SK-N-SH (cell line): Measurements from ENCODE around the gene KMT5C. TPM values are rescaled to one million over a fixed set of nuclear protein-coding genes. Genes with fewer than 3 reads are reported as not detected.

Experiments
- CTCF ChIA-PET: fragments of 300-600, 350-600 bp; formaldehyde crosslinking; extraction: SDS; loops from one replicate; lab custom pipeline; 2021; lab: Yijun Ruan, JAX
- POLR2A ChIA-PET: fragments of 350-600 bp; sonication (Branson Sonifier 250); formaldehyde crosslinking; extraction: SDS; loops from one replicate; lab custom pipeline; 2020; ENCODE audit warnings: antibody characterized with exemption, inconsistent platforms; lab: Yijun Ruan, JAX
- DNase-seq: peaks from one replicate; pipeline ENCODE4 v3.0.0; 2012
- H2AFZ ChIP-seq: fragments of 200-600 bp; sonication (generic); 2 replicates; pipeline ENCODE4 v1.8.1; 2016; ENCODE audit warnings: antibody characterized with exemption, mild to moderate bottlenecking, low read depth
- H3F3A ChIP-seq: fragments of 200-600 bp; sonication (generic); replicated peaks from 2 replicates; pipeline ENCODE3; 2016; ENCODE audit warnings: antibody characterized with exemption, mild to moderate bottlenecking; ENCODE audit not compliant: insufficient read depth
- H3K27ac ChIP-seq, 2 experiments: fragments of 200-500 bp in 1 of 2; fragments of 200-600 bp in 1 of 2; sonication (Bioruptor generic) in 1 of 2; sonication (generic), shearing (Covaris generic) in 1 of 2; 2 replicates each; pipeline versions ENCODE4 v1.5.1 to v1.6.1; 2014 to 2016; ENCODE audit warnings: low read depth in 2 of 2, inconsistent platforms in 1 of 2, low read length in 1 of 2, mild to moderate bottlenecking in 1 of 2, mixed read lengths in 1 of 2
- H3K27me3 ChIP-seq: fragments of 200-600 bp; sonication (generic), shearing (Covaris generic); 2 replicates; pipeline ENCODE4 v1.6.1; 2016; ENCODE audit warnings: mixed run types; ENCODE audit not compliant: insufficient read depth
- H3K36me3 ChIP-seq, 2 experiments: fragments of 200-500 bp in 1 of 2; fragments of 200-600 bp in 1 of 2; sonication (Bioruptor generic) in 1 of 2; sonication (generic) in 1 of 2; replicated peaks in 1 of 2; 2 replicates each; pipeline versions ENCODE3 to v1.5.1; 2014 to 2016; ENCODE audit warnings: low read length in 1 of 2, mild to moderate bottlenecking in 1 of 2; ENCODE audit not compliant: insufficient read depth in 2 of 2, control insufficient read depth in 1 of 2
- H3K4me1 ChIP-seq, 2 experiments: fragments of 200-500 bp in 1 of 2; fragments of 200-600 bp in 1 of 2; sonication (Bioruptor generic) in 1 of 2; sonication (generic), shearing (Covaris generic) in 1 of 2; 2 replicates each; pipeline versions ENCODE4 v1.5.1 to v1.6.1; 2014 to 2016; ENCODE audit warnings: low read depth in 1 of 2, low read length in 1 of 2, mixed run types in 1 of 2; ENCODE audit not compliant: insufficient read depth in 2 of 2, control insufficient read depth in 1 of 2
- H3K4me2 ChIP-seq: fragments of 200-600 bp; sonication (generic), shearing (Covaris generic); 2 replicates; pipeline ENCODE4 v1.6.1; 2017; ENCODE audit warnings: mixed run types
- H3K4me3 ChIP-seq, 2 experiments: fragments of 200-500 bp in 1 of 2; fragments of 200-600 bp in 1 of 2; sonication (Bioruptor generic) in 1 of 2; sonication (generic), shearing (Covaris generic) in 1 of 2; 2 replicates each; pipeline versions ENCODE4 v1.5.1 to v1.8.1; 2014 to 2016; ENCODE audit warnings: low read depth in 2 of 2, inconsistent platforms in 1 of 2, low read length in 1 of 2, mild to moderate bottlenecking in 1 of 2, mixed read lengths in 1 of 2, moderate library complexity in 1 of 2
- H3K79me2 ChIP-seq: fragments of 200-600 bp; sonication (generic); 2 replicates; pipeline ENCODE4 v1.8.1; 2017; ENCODE audit warnings: mild to moderate bottlenecking; ENCODE audit not compliant: insufficient read depth
- H3K9ac ChIP-seq: fragments of 200-600 bp; sonication (generic); 2 replicates; pipeline ENCODE4 v1.6.1; 2017; ENCODE audit warnings: mixed run types
- H3K9me2 ChIP-seq: fragments of 200-600 bp; sonication (generic); 2 replicates; pipeline ENCODE4 v1.6.1; 2017; ENCODE audit warnings: mixed run types
- H3K9me3 ChIP-seq: fragments of 200-600 bp; sonication (generic); 2 replicates; pipeline ENCODE4 v1.6.1; 2017; ENCODE audit warnings: mixed run types, mild to moderate bottlenecking, moderate library complexity
- H4K20me1 ChIP-seq: fragments of 200-600 bp; sonication (generic); 2 replicates; pipeline ENCODE4 v1.6.1; 2017; ENCODE audit warnings: mild to moderate bottlenecking, mixed run types; ENCODE audit not compliant: insufficient read depth
- CHD2 ChIP-seq: fragments of 150-350 bp; IDR thresholded peaks from 2 replicates; pipeline ENCODE4 v1.6.1; 2018; ENCODE audit warnings: low read length; ENCODE audit not compliant: partially characterized antibody
- CTCF ChIP-seq: fragments of 200-600 bp; sonication (generic); IDR thresholded peaks from 2 replicates; pipeline ENCODE4 v1.6.1; 2017; ENCODE audit warnings: antibody characterized with exemption, mild to moderate bottlenecking, moderate library complexity
- ELF1 ChIP-seq: IDR thresholded peaks from 2 replicates; pipeline ENCODE4 v1.4.0; 2012
- EZH2phosphoT487 ChIP-seq: fragments of 200-600 bp; sonication (generic); IDR thresholded peaks from 2 replicates; pipeline ENCODE4 v1.6.1; 2017; ENCODE audit warnings: low read depth, mixed run types, mild to moderate bottlenecking, antibody characterized with exemption, moderate library complexity, borderline replicate concordance
- FOXJ3 ChIP-seq: sonication (generic); formaldehyde crosslinking; IDR thresholded peaks from 2 replicates; pipeline ENCODE4 v1.5.1; 2020; ENCODE audit warnings: mild to moderate bottlenecking, missing genetic modification reagents
- JUND ChIP-seq: IDR thresholded peaks from 2 replicates; pipeline ENCODE4 v1.4.0; 2012
- MAX ChIP-seq: IDR thresholded peaks from 2 replicates; pipeline ENCODE4 v1.4.0; 2012; ENCODE audit warnings: low read depth
- NRF1 ChIP-seq: IDR thresholded peaks from 2 replicates; pipeline ENCODE4 v1.6.1; 2012; ENCODE audit warnings: low read depth, mild to moderate bottlenecking, low read length
- PBX3 ChIP-seq: IDR thresholded peaks from 2 replicates; pipeline ENCODE4; 2012
- POLR2AphosphoS5 ChIP-seq: IDR thresholded peaks from 2 replicates; pipeline ENCODE4 v1.6.1; 2012; ENCODE audit warnings: low read depth, low read length
- RAD21 ChIP-seq: IDR thresholded peaks from 2 replicates; pipeline ENCODE4 v1.6.1; 2012; ENCODE audit warnings: mild to moderate bottlenecking, low read length
- TAF1 ChIP-seq: IDR thresholded peaks from 2 replicates; pipeline ENCODE4 v1.6.1; 2012; ENCODE audit warnings: low read depth, mild to moderate bottlenecking, low read length, moderate library complexity, borderline replicate concordance
- TCF12 ChIP-seq: IDR thresholded peaks from 2 replicates; pipeline ENCODE4 v1.4.0; 2012
- WGBS: methylation state at CpG from one replicate; pipeline ENCODE4 v1.1.6; 2017; ENCODE audit warnings: low lambda C conversion rate; 5-methylcytosine and 5-hydroxymethylcytosine counted together
- polyA plus RNA-seq, 3 experiments: library from polyadenylated mRNA; depleted of rRNA; stranded (reverse); fragments of >200 nt; gene quantifications; 2 replicates each; pipeline ENCODE4 v1.2.3, GENCODE V29; 2012
- TF ChIP-seq, protein P1 (sequence below): IDR thresholded peaks from 2 replicates; pipeline ENCODE4 v1.4.0; 2012; ENCODE audit warnings: low read depth, borderline replicate concordance
- TF ChIP-seq, protein P2 (sequence below): IDR thresholded peaks from 2 replicates; pipeline ENCODE4 v1.6.1; 2012; ENCODE audit warnings: mild to moderate bottlenecking, low read depth, low read length, moderate library complexity

Gene KMT5C
- polyA plus RNA-seq, 1 of the 3 experiments (the other 2 are of a cell fraction): 14.0 TPM

GRCh38 chr19:55336101-55336500 is 3.6 kb upstream of the KMT5C start:
- no peak for DNase-seq
- CTCF ChIA-PET: interaction anchor here (1.3 to 1.8 kb wide), 3 partner anchors 34 to 82 kb away, joined by 3 to 10 read pairs (median 3); partner anchors contain the start of gene TMEM238

More at GRCh38 chr19:55336101-55336500, 3.6 kb upstream of the KMT5C start:
- no peaks in the 10 kb centered on the region; the same call in 1 of the 2 replicates for H3K27me3 ChIP-seq
- POLR2A ChIA-PET: no interaction called here
- H3K9ac ChIP-seq: no peak overlapping the region
- H4K20me1 ChIP-seq: no peaks in the 10 kb centered on the region
- no peaks in the 10 kb centered on the region for H3K9me3 ChIP-seq
- H2AFZ ChIP-seq: no peak overlapping the region
- peaks cover 0 to 6% of the 10 kb centered on the region in 2 experiments; a peak in 2 of 4 replicates for H3K4me1 ChIP-seq
- H3K9me2 ChIP-seq: no peaks in the 10 kb centered on the region
- H3K36me3 ChIP-seq: no peaks in the 10 kb centered on the region
- H3K4me3 ChIP-seq: no peak overlapping the region
- H3F3A ChIP-seq: no peaks in the 10 kb centered on the region
- no peak overlapping the region for H3K27ac ChIP-seq
- 82% methylated on average over 7 of the region's 7 CpGs for WGBS
- peaks cover 9% of the 10 kb centered on the region; the same call in 1 of the 2 replicates for H3K79me2 ChIP-seq
- no peak overlapping the region for H3K4me2 ChIP-seq
- TF ChIP-seq, protein P1, sequence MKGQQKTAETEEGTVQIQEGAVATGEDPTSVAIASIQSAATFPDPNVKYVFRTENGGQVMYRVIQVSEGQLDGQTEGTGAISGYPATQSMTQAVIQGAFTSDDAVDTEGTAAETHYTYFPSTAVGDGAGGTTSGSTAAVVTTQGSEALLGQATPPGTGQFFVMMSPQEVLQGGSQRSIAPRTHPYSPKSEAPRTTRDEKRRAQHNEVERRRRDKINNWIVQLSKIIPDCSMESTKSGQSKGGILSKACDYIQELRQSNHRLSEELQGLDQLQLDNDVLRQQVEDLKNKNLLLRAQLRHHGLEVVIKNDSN: no peak
- TF ChIP-seq, protein P2, sequence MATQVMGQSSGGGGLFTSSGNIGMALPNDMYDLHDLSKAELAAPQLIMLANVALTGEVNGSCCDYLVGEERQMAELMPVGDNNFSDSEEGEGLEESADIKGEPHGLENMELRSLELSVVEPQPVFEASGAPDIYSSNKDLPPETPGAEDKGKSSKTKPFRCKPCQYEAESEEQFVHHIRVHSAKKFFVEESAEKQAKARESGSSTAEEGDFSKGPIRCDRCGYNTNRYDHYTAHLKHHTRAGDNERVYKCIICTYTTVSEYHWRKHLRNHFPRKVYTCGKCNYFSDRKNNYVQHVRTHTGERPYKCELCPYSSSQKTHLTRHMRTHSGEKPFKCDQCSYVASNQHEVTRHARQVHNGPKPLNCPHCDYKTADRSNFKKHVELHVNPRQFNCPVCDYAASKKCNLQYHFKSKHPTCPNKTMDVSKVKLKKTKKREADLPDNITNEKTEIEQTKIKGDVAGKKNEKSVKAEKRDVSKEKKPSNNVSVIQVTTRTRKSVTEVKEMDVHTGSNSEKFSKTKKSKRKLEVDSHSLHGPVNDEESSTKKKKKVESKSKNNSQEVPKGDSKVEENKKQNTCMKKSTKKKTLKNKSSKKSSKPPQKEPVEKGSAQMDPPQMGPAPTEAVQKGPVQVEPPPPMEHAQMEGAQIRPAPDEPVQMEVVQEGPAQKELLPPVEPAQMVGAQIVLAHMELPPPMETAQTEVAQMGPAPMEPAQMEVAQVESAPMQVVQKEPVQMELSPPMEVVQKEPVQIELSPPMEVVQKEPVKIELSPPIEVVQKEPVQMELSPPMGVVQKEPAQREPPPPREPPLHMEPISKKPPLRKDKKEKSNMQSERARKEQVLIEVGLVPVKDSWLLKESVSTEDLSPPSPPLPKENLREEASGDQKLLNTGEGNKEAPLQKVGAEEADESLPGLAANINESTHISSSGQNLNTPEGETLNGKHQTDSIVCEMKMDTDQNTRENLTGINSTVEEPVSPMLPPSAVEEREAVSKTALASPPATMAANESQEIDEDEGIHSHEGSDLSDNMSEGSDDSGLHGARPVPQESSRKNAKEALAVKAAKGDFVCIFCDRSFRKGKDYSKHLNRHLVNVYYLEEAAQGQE: no peak
- TF ChIP-seq JUND: no peak
- no peak for TF ChIP-seq NRF1
- TF ChIP-seq CTCF: no peak
- no peak for TF ChIP-seq RAD21
- no peak for TF ChIP-seq ELF1
- TF ChIP-seq TAF1: no peak
- no peak for TF ChIP-seq POLR2AphosphoS5
- no peak for TF ChIP-seq CHD2
- no peak for TF ChIP-seq FOXJ3 (CRISPR knock-in tag)
- TF ChIP-seq EZH2phosphoT487: no peak
- TF ChIP-seq PBX3: no peak
- no peak for TF ChIP-seq TCF12
- no peak for TF ChIP-seq MAX
- TF ChIP-seq, all 33 proteins: peak for 0
